Heart right ventricle (tissue), 16 donors: ENCODE results near the gene SLC1A7. TPM values are rescaled to one million over a fixed set of nuclear protein-coding genes. Genes with fewer than 3 reads are reported as not detected.

Experiments
- ATAC-seq, 8 donors: fragments of 200-7000 bp; cut with Tn5 transposase; one replicate each; pipeline ENCODE4 v1.9.1; 2020; ENCODE audit warnings: mild to moderate bottlenecking in 8 of 8, moderate library complexity in 8 of 8, moderate number of reproducible peaks in 1 of 8
- DNase-seq, 2 donors: peaks; one replicate each; pipeline ENCODE4 v3.0.0-alpha.2; 2020
- H3K27ac ChIP-seq, 10 donors: fragments of 200-600 bp; sonication (generic) in 2 of 10; one replicate each; pipeline versions ENCODE4 v1.5.0 to v1.8.0; 2020 to 2022; ENCODE audit warnings: mild to moderate bottlenecking in 3 of 10
- H3K27me3 ChIP-seq, 7 donors: fragments of 200-600 bp; one replicate each; pipeline ENCODE4 v1.8.0; 2021 to 2022; ENCODE audit warnings: mild to moderate bottlenecking in 2 of 7
- H3K36me3 ChIP-seq, 9 donors: fragments of 200-600 bp; sonication (generic) in 1 of 9; one replicate each; pipeline versions ENCODE4 v1.5.0 to v1.8.0; 2020 to 2022; ENCODE audit warnings: mild to moderate bottlenecking in 2 of 9
- H3K4me1 ChIP-seq, 9 donors: fragments of 200-600 bp; sonication (generic) in 1 of 9; one replicate each; pipeline versions ENCODE4 v1.5.0 to v1.8.0; 2020 to 2022; ENCODE audit warnings: mild to moderate bottlenecking in 4 of 9
- H3K4me3 ChIP-seq, 10 donors: fragments of 200-600 bp; sonication (generic) in 2 of 10; one replicate each; pipeline versions ENCODE4 v1.5.0 to v1.8.0; 2020 to 2022; ENCODE audit warnings: mild to moderate bottlenecking in 7 of 10, moderate library complexity in 2 of 10
- H3K9me3 ChIP-seq, 11 donors: fragments of 200-600 bp in 10 of 11; sonication (generic) in 2 of 11; one replicate each; pipeline versions ENCODE4 v1.5.0 to v1.8.0; 2013 to 2022; ENCODE audit warnings: mild to moderate bottlenecking in 2 of 11, control low read depth in 1 of 11, moderate library complexity in 1 of 11
- WGBS, 2 donors: extraction: QIAGEN DNeasy Blood & Tissue Kit; methylation state at CpG; one replicate each; pipeline ENCODE4 v1.1.7; 2013; ENCODE audit warnings: inconsistent platforms in 1 of 2; 5-methylcytosine and 5-hydroxymethylcytosine counted together
- intact Hi-C, 10 donors: fragments of 100-400 bp; cut with DNase I; formaldehyde crosslinking; loops; one replicate each; pipeline versions ENCODE4 v1.11.1 to v1.14.2; 2022
- polyA plus RNA-seq, 2 donors: library from polyadenylated mRNA; stranded (reverse); fragments of 200-250 nt; gene quantifications; one replicate each; pipeline ENCODE4 v1.2.3, GENCODE V29; 2013
- total RNA-seq, 10 donors: library from RNA; stranded (reverse); fragmentation: NEBNext Ultra II Directional in 3 of 10; extraction: Animal tissue kit (Norgen Biotek cat#: 25700) in 3 of 10; gene quantifications; one replicate each; pipeline versions ENCODE4 v1.2.1 to v1.2.4, GENCODE V29; 2021 to 2023
- TF ChIP-seq, protein P1 (sequence below), 9 donors: fragments of 200-600 bp; sonication (generic) in 2 of 9; IDR thresholded peaks; one replicate each; pipeline versions ENCODE4 v1.5.0 to v1.8.0; 2021 to 2022; ENCODE audit warnings: antibody characterized with exemption in 9 of 9, mild to moderate bottlenecking in 5 of 9, moderate library complexity in 1 of 9
- donor health status: Arrhythmogenic right ventricular cardiomyopathy.
- donor health status: ischemic (EF 13 %, LVEDD 7.1; RV severe dilation, severe dysfunction).
- donor health status: healthy with polysubstance abuse.
- donor health status: DM: no; HTN: yes; CAD: no.
- donor health status: DM: no; HTN: no; CAD: no.
- donor health status: ischemic (EF 25% LVEDD 6.9; RV normal size, moderate dysfunction).
- donor health status: ischemic (EF 25% LVEDD 5.7; RV mildly dilated, moderate dysfunction).
- donor health status: healthy.
- donor health status: DM: yes; HTN: yes; CAD: no.
- donor health status: Ischemic cardiomyopathy.
- donor health status: ischemic (EF 35%, LVEDD 5.7; RV mildly dilated, moderate dysfunction).
- donor health status: nonischemic (EF 11% LVEDD 7.7; RV severe dilation, severe dysfunction).
- donor health status: DM: yes; HTN: yes; CAD: no.
- donor health status: PGD.
- donor health status: ischemic (EF 29% LVEDD 5.4; RV normal size, mild dysfunction).
- donor health status: nonischemic (EF 23%, LVEDD 6.1; RV moderate dilation, normal function).

Gene SLC1A7
- total and polyA plus RNA-seq, 12 donors, result 0.04 to 2.0 (median 0.42) TPM

- DNase-seq (no peak), ATAC-seq (peak in 2 of 8 donors; percentile 6 to 7)
- no peaks in the 10 kb centered on the region for H3K27me3 ChIP-seq
- no peaks in the 10 kb centered on the region for H3K9me3 ChIP-seq
- peak overlapping the region in 5 of 10 donors; percentile 9 to 62 (median 28) for H3K27ac ChIP-seq
- peaks cover 0 to 31% (median 0%) of the 10 kb centered on the region in 9 donors for H3K36me3 ChIP-seq
- TF ChIP-seq, protein P1, sequence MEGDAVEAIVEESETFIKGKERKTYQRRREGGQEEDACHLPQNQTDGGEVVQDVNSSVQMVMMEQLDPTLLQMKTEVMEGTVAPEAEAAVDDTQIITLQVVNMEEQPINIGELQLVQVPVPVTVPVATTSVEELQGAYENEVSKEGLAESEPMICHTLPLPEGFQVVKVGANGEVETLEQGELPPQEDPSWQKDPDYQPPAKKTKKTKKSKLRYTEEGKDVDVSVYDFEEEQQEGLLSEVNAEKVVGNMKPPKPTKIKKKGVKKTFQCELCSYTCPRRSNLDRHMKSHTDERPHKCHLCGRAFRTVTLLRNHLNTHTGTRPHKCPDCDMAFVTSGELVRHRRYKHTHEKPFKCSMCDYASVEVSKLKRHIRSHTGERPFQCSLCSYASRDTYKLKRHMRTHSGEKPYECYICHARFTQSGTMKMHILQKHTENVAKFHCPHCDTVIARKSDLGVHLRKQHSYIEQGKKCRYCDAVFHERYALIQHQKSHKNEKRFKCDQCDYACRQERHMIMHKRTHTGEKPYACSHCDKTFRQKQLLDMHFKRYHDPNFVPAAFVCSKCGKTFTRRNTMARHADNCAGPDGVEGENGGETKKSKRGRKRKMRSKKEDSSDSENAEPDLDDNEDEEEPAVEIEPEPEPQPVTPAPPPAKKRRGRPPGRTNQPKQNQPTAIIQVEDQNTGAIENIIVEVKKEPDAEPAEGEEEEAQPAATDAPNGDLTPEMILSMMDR (IDR thresholded peaks at IDR 0.05), result no peak
- intact Hi-C loops, result no loop called here
- no peak overlapping the region for H3K4me3 ChIP-seq
- peaks cover 5 to 38% (median 18%) of the 10 kb centered on the region in 9 donors for H3K4me1 ChIP-seq
- 65 to 83% methylated on average over 4 of the region's 4 CpGs for WGBS, 2 donors
Observed at GRCh38 chr1:53086491-53087070, 55.9 kb downstream of the SLC1A7 start.

- no peak for ATAC-seq
- Histone ChIP-seq H3K9me3 (no peaks in the 10 kb centered on the region), H3K4me1 (peaks cover 0 to 30% (median 6%) of the 10 kb centered on the region in 9 donors), H3K27ac (peak overlapping the region in 1 of 10 donors; percentile 62), H3K4me3 (no peak overlapping the region), H3K36me3 (peaks cover 0 to 42% (median 0%) of the 10 kb centered on the region in 9 donors), H3K27me3 (no peaks in the 10 kb centered on the region)
- TF ChIP-seq, protein P1 (IDR thresholded peaks at IDR 0.05), result no peak
- DNase-seq, result no peak
- intact Hi-C loops, result no loop called here
- 90% methylated on average over 8 of the region's 8 CpGs for WGBS, 2 donors
Observed at GRCh38 chr1:53085405-53085804, 57.0 kb downstream of the SLC1A7 start.

- TF ChIP-seq, protein P1 (IDR thresholded peaks at IDR 0.05), result no peak
- Histone ChIP-seq H3K4me1 (peaks cover 0 to 26% (median 4%) of the 10 kb centered on the region in 9 donors), H3K27ac (peak overlapping the region in 1 of 10 donors; percentile 21), H3K27me3 (no peaks in the 10 kb centered on the region), H3K4me3 (no peak overlapping the region), H3K36me3 (peaks cover 0 to 42% (median 0%) of the 10 kb centered on the region in 9 donors), H3K9me3 (no peaks in the 10 kb centered on the region)
- intact Hi-C loops, result no loop called here
- ATAC-seq (no peak), DNase-seq (no peak)
- 94 to 96% methylated on average over 8 of the region's 8 CpGs for WGBS, 2 donors
Observed at GRCh38 chr1:53084589-53084971, 57.9 kb downstream of the SLC1A7 start.

DNA sequence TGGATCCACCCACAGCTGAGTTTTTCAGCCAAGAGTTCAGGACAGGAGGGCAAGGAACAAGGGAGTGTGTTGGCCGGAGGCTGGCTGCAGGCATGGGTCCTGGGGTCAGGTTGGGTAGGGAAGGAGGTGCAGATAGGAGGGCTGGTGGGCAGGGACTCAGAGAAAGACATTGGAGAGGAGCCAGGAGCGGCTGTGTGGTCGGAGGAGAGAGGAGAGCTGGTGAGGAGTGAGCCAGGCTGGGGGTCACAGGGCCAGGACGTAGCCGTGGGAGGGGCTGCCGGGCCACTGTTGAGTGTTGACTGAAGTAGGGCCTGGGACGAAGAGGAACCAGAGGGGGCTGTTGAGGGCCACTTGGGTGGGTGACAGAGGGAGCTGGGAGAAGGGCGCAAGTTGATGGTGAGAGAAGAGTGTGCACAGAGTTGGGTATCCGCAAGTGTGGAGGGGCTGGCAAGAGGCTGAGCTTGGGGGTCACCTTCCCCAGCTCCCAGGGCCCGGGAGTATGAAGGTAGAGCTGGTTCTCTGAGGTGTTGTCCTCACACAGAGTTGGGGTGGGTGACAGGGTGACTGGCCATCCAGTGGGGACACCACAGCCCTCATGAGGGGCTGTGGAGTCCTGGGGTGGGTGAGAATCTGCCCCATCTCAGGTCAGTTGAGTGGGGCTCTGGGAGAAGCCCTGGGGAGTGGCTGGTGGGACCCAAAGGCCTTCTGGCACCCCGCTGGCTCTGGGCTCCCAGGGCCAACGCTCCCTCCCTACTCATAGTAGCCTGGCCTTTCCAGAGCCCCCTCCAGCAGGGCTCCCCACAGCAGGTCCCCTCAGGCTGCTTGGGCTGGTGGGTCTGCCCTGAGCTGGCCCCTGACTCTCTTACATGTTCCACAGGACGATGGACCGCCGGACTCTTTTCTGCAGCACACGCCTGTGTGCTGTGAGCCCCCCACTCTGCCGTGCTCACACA, 58.5 kb downstream of the SLC1A7 start:
- DNase-seq, result no peak
- Histone ChIP-seq H3K4me3 (no peak overlapping the region), H3K36me3 (peaks cover 0 to 48% (median 0%) of the 10 kb centered on the region in 9 donors), H3K4me1 (peaks cover 0 to 26% (median 4%) of the 10 kb centered on the region in 9 donors), H3K9me3 (no peaks in the 10 kb centered on the region), H3K27ac (peak overlapping the region in 1 of 10 donors; percentile 21), H3K27me3 (no peaks in the 10 kb centered on the region)
- WGBS, 2 donors, result 81 to 82% methylated on average over 17 of the region's 17 CpGs
- intact Hi-C loops, result no loop called here
- TF ChIP-seq, protein P1 (IDR thresholded peaks at IDR 0.05), result no peak
- no peak for ATAC-seq
